Heart left ventricle (tissue), 13 donors: ENCODE results near the gene TTC7B.

Experiments used
- CTCF ChIP-seq, 12 donors: fragments of 200-600 bp; sonication (generic) in 4 of 12; IDR thresholded peaks; one replicate each; pipeline versions ENCODE4 v1.5.0 to v1.8.0; 2018 to 2022; ENCODE audit warnings: antibody characterized with exemption in 12 of 12, mild to moderate bottlenecking in 5 of 12
- POLR2A ChIP-seq, 2 donors: fragments of 450-650 bp; IDR thresholded peaks; one replicate each; pipeline ENCODE4 v1.6.1; 2017; ENCODE audit warnings: antibody characterized with exemption in 2 of 2, mild to moderate bottlenecking in 2 of 2, moderate library complexity in 2 of 2
- donor health status: ischemic (EF 13 %, LVEDD 7.1; RV severe dilation, severe dysfunction).
- donor health status: DM: no; HTN: yes; CAD: no.
- donor health status: DM: no; HTN: no; CAD: no.
- donor health status: ischemic (EF 25% LVEDD 6.9; RV normal size, moderate dysfunction).
- donor health status: ischemic (EF 25% LVEDD 5.7; RV mildly dilated, moderate dysfunction).
- donor health status: ischemic (EF 35%, LVEDD 5.7; RV mildly dilated, moderate dysfunction).
- donor health status: nonischemic (EF 11% LVEDD 7.7; RV severe dilation, severe dysfunction).
- donor health status: DM: yes; HTN: yes; CAD: no.
- donor health status: PGD.
- donor health status: ischemic (EF 29% LVEDD 5.4; RV normal size, mild dysfunction).
- donor health status: nonischemic (EF 23%, LVEDD 6.1; RV moderate dilation, normal function).

GRCh38 chr14:90570461-90570860 lies 245.8 kb downstream of the TTC7B start:
- no peak for TF ChIP-seq CTCF (IDR thresholded peaks at IDR 0.05)
- TF ChIP-seq POLR2A (IDR thresholded peaks at IDR 0.05), result no peak
